ENCODE measurements around the gene RLN3.
A peak's percentile ranks its signal among the peaks of the same experiment; 100 is the strongest.
"Not testable (repeated sequence)": the region's sequence is repeated elsewhere in the genome, so short reads cannot be mapped to it uniquely, and the experiment has no call there.

Gene RLN3

DNA sequence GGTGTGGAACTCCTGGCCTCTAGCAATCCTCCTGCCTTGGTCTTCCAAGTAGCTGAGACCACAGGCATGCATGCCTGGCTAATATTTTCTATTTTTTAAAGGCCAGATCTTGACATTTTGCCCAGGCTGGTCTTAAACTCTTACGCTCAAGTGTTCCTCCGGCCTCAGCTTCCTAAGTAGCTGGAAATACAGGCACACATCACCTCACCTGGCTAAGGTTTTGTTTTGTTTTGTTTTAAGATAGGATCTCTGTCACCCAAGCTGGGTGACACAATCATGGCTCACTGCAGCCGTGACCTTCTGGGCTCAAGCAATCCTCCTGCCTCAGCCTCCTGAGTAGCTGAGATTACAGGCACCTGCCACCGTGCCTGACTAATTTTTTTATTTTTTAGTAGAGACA is 5.5 kb upstream of the RLN3 start:
- DNase-seq: no peak

DNA sequence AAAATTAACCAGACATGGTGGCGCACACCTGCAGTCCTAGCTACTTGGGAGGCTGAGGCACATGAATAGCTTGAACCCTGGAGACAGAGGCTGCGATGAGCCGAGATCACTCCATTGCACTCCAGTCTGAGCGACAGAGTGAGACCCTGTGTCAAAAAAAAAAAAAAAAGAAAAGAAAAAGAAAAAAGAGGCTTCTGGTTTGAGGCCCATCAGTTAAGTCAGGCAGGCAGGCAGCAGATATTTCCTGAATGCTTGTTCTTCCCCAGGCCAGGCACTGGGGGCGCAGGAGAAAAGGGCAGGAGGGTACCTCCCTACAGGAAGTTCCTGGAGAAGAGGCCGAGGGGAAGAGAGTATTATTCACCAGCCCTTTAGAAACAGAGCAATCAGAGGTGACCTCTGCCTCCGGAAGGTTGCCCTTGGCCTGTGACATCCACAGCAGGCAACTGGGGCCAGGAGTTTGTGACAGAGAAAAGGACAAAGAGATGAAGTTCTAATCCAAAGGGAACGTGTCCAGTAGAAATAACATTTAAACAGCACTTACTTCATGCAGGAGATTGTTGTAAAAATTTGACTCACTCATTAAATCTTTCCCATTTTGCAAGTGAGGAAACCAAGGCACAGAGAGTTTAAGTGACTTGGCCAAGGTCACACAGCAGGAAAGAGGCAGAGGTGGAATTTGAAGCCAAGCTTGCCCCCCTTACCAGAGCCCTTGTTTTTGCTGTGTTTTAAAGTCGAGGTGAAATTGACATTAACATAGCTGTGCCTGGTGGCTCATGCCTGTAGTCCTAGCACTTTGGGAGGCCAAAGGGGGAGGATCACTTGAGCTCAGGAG is 4.3 kb upstream of the RLN3 start:
- no peak for DNase-seq

DNA sequence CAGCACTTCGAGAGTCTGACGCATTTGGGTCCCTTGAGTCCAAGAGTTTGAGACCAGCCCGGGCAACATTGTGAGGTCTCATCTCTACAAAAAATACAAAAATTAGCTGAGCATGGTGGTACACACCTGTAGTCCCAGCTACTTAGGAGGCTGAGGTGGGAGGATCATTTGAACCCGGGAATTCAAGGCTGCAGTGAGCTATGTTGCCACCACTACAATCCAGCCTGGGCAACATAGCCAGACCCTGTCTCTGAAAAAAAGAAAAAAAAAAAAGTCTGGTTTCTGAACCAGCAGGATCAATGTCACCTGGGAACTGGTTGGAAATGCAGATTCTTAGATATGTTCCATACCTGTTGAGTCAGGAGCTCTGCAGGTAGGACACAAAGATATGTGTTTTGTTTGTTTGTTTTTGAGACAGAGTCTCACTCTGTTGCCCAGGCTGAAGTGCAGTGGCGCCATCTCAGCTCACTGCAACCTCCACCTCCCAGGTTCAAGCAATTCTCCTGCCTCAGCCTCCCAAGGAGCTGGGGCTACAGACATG is 1.2 kb upstream of the RLN3 start:
- not testable (repeated sequence) for DNase-seq

DNA sequence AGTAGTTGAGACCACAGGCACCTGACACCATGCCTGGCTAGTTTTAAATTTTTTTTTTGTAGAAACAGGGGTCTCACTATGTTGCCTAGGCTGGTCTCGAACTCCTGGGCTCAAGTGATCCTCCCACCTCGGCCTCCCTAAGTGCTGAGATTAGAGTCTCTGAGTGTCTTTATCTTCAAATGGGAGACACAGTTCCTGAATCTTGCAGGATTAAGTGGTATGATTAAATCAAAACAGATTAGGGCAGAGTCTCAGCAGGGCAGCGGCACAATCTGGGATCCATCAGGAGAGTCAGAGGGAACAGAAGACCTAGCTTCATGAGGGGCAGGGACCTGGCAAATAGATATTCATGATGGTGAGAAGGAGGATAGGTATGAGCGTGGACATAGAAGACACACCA is 953 bp downstream of the RLN3 start:
- no peak for DNase-seq

DNA sequence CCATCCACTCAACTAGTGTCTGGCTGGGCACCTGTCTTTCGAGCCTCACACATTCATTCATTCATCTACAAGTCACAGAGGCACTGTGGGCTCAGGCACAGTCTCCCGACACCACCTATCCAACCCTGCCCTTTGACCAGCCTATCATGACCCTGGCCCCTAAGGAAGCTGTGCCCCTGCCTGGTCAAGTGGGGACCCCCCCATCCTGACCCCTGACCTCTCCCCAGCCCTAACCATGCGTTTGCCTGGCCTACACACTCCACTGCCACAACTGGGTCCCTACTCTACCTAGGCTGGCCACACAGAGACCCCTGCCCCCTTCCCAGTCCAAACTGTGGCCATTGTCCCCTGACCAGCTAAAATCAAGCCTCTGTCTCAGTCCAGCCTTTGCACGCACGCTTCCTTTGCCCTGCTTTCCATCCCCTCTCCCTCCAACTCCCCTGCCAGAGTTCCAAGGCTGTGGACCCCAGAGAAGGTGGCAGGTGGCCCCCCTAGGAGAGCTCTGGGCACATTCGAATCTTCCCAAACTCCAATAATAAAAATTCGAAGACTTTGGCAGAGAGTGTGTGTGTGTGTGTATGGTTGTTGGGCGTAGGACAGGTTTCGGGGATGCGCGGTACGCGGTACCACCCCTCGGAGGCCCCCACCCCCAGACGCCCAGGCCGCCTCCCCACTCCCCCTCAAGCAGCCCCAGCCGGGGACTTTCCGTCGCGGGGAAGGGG is 3.2 kb downstream of the RLN3 start:
- DNase-seq: peak in 2 of 5 donors; percentile 63 to 78

DNA sequence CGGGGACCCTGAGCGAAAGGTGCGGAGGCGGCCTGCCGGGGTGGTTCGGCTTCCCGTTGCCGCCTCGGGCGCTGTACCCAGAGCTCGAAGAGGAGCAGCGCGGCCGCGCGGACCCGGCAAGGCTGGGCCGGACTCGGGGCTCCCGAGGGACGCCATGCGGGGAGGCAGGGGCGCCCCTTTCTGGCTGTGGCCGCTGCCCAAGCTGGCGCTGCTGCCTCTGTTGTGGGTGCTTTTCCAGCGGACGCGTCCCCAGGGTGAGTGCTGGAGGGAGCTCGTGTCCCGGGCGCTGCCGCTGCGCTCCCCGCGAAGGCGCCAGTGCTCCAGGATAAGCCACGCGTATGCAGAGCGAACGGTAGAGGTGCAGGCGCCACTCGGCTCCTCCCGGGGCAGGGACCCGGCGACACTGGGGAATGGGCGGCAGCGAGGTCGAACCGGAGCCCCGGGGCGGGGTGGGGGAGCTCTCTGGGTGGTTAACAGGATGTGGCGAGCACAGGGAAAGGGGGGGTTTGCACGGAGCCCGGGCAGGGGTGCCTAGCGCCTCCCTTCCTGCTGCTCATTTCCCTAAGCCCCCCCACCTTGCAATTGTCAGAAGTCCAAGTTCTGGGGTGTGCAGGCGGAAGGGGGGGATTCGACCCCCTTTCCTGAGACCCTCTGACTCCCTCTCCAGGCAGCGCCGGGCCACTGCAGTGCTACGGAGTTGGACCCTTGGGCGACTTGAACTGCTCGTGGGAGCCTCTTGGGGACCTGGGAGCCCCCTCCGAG is 4.0 kb downstream of the RLN3 start, which contains the start of gene IL27RA:
TSS of gene IL27RA (plus strand) at position 44 of the 762 bp plus-strand sequence. CDS start at position 155, 111 bp downstream.
- DNase-seq: peak; percentile 58 to 79 (median 72)

DNA sequence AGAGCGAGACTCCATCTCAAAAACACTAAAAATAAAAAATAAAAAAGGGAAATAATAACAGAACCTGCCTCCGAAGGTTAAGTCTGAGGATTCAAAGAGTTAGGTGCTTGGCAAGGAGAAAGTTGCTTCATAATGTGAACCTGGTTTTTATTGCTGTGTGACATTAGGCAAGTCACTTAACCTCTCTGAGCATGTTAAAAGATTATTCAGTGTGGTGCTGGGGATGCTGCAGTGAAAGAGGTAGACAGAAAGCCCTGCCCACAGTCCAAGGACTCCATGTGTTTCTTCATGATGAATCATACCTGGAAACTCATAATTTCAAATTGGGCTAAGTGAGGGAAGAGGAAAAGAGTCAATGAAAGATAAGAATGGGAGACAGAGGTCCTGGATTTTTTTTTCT is 6.0 kb downstream of the RLN3 start:
- no peak for DNase-seq

DNA sequence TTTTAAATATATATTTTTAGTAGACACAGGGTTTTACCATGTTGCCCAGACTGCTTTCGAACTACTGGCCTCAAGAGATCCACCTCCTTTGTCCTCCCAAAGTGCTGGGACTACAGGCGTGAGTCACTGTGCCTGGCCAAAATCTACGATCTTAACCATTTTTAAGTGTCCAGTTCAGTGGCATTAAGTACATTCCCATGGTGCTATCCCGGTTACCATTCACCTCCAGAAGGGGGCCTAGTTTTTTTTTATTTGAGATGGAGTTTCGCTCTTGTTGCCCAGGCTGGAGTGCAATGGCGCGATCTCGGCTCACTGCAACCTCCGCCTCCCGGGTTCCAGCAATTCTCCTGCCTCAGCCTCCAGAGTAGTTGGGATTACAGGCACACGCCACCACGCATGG is 7.2 kb downstream of the RLN3 start:
- DNase-seq: not testable (repeated sequence)

DNA sequence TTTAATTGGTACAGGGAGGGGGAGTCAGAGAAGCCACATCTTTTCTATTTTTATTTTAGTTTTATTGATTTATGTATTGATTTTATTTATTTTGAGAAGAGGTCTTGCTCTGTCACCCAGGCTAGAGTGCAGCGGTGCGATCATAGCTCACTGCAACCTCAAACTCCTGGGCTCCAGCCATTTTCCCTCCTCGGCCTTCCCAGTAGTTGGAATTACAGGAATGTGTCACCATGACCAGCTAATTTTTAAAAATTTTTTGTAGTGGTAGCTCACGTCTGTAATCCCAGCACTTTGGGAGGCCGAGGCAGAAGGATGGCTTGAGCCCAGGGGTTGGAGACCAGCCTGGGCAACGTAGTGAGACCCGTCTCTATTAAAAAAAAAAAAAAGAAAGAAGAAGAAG is 7.8 kb downstream of the RLN3 start:
- DNase-seq: no peak

DNA sequence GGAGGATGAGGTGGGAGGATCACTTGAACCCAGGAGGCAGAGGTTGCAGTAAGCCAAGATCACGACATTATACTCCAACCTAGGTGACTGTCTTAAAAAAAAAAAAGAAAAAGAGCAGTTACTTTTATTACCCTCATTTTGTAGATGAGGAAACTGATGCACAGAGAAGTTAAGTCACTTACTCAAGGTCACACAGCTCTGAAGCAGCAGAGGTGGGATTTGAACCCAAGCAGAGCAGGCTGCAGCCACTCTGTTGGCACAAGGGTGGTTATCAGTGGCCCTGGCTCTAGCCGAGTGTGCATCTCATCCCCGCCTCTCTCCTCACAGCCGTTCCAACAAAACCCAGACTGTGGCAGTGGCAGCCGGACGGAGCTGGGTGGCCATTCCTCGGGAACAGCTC is 11.2 kb downstream of the RLN3 start:
- no peak for DNase-seq

DNA sequence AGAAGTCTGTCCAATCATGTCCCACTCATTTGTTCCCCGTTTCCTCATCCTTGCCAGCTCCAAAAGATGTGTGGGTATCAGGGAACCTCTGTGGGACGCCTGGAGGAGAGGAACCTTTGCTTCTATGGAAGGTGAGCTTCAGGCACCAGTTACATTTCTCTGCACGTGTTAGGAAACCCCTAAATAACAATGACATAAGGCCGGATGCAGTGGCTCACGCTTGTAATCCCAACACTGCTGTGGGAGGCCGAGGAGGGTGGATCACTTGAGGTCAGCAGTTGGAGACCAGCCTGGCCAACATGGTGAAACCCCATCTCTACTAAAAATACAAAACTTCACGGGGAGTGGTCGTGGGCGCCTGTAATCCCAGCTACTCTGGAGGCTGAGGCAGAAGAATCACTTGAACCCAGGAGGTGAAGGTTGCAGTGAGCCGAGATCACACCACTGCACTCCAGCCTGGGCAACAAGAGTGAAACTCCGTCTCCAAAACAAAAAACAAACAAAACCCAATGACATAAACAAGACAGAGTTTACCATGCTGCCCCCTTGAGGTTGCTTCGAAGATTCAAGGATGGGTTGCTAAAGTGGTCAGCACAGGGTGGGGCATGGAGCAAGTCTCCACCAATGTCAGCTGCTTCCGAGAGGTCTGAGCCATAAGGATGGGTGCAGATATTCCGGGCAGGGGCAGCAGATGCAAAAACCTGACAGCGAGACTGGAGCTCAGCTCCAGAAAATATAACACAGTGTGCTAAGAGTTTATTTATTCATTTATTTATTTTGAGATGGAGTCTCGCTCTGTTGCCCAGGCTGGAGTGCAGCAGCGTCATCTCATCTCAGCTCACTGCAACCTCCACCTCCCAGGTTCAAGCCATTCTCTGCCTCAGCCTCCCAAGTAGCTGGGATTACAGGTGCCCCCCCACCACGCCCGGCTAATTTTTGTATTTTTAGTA is 15.0 kb downstream of the RLN3 start:
- DNase-seq: peak in 2 of 5 donors; percentile 28 to 54

DNA sequence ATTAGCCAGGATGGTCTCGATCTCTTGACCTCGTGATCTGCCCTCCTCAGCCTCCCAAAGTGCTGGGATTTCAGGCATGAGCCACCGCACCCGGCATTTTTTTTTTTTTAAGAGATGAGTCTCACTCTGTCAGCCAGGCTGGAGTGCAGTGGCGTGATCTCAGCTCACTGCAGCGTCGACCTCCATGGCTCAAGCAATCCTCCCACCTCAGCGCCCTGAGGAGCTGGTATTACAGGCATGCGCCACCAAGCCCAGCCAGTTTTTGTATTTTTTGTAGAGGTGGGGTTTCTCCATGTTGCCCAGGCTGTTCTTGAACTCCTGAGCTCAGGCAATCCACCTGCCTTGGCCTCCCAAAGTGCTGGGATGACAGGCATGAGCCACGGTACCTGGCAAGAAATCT is 19.9 kb downstream of the RLN3 start:
- not testable (repeated sequence) for DNase-seq

DNA sequence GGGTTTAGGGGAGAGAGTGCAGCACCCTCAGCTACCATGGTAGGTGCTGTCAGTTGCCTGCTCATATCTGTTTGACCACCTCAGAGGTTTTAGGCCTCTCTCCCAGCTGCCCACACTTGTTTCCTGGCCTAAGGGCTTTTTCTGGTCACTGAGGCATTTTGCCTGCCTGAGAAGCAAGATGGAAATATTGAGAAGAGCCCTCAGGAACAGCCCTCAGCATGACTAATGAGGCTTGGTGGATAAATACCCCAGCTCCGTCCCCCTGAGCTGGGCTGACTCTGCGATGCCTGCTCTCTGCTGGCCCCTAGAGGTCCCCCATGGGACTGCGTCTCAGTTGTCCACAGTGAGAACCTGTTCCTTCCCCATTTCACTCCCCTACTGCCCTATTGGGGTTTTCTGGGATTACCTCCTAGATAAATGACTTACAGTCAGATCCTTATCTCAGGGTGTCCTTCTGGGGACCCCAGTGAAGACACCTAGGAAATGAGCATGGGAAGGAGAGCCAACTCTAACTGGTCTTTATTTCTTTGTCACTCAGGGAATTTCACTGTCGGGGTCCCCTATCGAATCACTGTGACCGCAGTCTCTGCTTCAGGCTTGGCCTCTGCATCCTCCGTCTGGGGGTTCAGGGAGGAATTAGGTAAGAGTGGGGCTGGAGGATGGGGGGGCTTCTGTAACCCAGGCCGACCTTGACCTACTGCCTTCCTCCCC is 20.6 kb downstream of the RLN3 start:
- peak; percentile 24 to 69 (median 56) for DNase-seq

DNA sequence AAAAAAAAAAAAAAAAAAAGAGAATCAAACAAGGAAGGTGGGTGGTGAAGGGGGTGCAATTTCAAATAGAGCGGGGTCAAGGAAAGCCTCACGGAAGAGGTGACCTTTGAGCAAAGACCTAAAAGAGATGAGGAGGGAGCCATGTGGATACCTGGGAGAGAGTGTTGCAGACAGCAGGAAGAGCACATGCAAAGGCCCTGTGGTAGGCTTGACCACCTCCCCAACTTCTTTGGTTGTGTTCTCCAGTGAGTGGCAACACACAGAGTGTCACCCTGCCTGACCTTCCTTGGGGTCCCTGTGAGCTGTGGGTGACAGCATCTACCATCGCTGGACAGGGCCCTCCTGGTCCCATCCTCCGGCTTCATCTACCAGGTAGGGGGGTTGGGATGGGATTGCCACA is 22.6 kb downstream of the RLN3 start:
- no peak for DNase-seq

DNA sequence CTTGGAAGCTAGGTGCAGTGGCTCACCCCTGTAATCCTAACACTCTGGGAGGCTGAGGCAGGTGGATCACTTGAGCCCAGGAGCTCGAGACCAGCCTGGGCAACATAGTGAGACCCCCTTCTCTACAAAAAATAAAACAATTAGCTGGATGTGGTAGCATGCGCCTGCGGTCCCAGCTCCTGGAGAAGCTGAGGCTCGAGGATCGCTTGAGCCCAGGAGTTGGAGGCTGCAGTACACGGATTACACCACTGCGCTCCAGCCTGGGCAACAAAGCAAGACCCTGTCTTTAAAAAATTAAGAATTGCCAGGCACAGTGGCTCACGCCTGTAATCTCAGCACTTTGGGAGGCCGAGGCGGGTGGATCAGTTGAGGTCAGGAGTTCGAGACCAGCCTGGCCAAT is 23.0 kb downstream of the RLN3 start:
- not testable (repeated sequence) for DNase-seq

DNA sequence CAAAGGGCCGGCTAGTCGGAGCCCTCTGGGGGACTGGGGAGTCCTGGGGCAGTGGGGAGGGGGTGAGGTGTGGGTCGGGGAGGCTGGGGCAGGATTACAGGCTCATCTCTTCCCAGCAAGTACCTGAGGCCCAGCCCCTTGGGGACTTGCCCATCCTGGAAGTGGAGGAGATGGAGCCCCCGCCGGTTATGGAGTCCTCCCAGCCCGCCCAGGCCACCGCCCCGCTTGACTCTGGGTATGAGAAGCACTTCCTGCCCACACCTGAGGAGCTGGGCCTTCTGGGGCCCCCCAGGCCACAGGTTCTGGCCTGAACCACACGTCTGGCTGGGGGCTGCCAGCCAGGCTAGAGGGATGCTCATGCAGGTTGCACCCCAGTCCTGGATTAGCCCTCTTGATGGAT is 24.0 kb downstream of the RLN3 start:
- DNase-seq: no peak

DNA sequence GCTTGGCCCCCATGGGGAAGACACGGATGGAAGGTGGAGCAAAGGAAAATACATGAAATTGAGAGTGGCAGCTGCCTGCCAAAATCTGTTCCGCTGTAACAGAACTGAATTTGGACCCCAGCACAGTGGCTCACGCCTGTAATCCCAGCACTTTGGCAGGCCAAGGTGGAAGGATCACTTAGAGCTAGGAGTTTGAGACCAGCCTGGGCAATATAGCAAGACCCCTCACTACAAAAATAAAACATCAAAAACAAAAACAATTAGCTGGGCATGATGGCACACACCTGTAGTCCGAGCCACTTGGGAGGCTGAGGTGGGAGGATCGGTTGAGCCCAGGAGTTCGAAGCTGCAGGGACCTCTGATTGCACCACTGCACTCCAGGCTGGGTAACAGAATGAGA is 24.5 kb downstream of the RLN3 start:
- DNase-seq: no peak

DNA sequence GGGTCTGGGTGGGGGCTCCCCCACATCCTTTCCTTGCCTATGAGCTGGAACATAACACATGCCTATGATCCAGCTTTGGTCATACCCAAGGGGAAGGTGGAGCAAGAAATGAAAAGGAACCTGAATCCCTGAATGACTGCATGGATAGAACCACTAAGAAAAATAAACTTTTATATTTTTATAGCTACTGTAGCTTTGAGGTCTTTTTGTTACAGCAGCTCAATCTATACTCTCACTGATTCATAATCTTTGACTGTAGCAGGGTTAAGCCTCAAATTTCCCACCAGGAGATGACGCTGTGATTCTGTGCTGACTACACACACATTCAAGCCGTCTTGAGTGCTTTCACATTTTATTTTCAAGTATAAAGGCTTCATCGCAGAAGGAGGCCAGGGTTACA is 25.1 kb downstream of the RLN3 start:
- no peak for DNase-seq

DNA sequence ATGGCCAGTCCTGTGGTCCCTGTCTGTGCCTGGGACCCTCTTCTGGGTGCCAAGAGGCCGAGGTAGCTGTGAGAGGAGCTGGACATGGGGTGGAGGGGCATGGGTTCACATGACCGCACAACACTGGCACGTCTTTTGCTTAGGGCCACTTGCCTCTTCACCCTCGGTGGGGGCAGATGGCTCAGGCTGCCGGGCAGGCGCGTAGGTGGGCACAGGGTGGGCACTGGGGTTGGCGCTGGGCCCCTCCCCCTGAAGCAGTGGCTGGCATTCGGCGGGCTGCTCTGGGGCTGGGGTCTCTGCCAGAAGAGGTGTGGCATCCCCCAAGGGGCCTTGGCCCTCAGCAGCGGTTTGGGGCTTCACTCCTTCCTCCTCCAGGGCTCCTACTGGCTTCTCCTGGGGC is 25.6 kb downstream of the RLN3 start:
- no peak for DNase-seq

DNA sequence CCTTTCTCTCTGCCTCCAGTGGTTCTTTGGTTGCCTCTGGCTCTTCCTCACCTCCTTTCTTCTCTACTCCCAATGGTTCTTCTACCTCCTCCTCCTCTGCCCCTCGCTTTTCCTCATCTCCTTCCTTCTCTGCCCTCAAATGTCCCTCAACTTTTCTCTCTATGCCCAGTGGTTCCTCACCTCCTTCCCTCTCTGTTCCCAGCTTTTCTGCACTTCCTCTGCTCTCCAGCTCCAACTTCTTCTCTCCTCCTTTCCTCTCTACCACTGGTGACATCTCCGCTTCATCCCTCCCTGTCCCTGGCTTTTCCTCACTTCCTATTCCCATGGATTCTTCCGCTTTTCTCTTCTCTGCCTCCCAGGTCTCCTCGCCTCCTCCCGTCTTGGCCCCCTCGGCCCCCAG is 26.2 kb downstream of the RLN3 start:
- no peak for DNase-seq

DNA sequence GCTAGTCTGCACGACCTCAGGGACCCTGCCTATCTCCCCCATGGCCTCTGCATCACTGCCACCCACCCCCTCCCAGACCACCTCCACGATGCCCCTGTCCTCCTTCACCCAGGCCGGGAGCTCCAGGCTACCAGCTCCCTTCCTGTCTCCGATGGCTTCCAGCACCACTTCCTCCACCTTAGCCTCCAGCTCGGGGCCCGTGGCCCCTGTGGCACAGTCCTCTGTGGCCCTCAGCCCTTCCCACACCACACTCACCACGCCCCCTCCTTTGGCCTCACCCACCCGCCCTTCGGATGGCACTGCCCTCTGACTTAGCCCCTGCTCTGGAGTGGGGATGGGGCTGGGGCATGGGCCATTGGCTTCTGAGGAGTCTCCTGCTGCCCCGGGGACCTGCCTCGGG is 26.8 kb downstream of the RLN3 start:
- DNase-seq: no peak
